ENCODE data around the gene AGXT. TPM values are rescaled to one million over a fixed set of nuclear protein-coding genes. Genes with fewer than 3 reads are reported as not detected.
"Not testable (repeated sequence)": the region's sequence is repeated elsewhere in the genome, so short reads cannot be mapped to it uniquely, and the experiment has no call there.

AGXT gene
- total RNA-seq, 2 experiments from 2014 or later = not detected

DNA sequence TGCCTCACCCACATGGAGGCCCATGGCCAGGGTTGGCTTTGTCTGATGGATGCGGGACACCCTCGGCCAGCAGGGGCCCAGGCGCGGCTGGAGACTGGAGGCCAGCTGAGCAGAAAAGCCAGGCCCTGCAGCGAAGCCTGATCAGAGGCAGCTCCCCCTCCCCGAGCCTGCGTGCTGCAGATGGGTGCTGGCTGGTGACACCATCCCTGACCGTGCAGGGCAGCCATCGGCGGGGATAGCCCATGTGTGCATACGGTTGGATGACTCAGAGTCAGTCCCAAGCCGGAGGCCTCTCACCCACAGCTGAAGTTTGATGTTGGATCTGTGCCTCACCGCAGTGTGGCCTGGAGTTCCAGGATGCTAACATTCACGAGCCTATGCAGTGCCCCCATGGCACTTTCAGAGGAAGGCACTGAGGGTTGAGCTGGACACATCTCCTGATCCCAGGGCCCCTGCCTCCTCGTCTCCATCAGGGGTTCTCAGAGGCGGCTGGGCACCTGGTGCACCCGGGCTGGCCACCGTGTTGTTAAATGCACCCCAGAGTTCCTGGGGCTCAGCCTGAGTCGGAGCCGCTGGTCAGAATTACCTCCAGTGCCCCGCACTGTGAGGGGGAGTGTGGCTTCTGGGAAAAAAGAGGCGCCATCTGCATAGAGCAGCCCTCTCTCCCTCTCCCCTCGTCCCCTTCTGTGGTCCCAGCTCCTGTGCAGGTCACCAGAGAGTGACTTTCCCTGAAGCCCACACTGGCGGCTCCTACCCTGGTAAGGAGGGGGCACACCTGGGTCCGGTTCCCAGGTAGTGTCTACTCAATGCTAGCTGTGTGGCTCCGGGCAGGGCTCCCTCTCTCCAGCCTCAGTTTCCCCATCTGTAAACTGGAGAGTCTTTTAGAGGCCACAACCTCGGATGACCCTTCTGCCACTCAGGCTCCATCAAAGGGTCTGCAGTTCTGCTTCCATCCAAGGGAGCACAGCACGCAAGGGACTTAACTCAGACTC is 29.2 kb upstream of the AGXT start:
- no peak for DNase-seq (ENCODE audit: low spot score)
- Histone ChIP-seq H3K36me3 (ENCODE audit: insufficient read depth, low read length) (no peaks in the 10 kb centered on the region), H3K4me3 (ENCODE audit: low read depth, low read length, poor library complexity, severe bottlenecking) (no peak overlapping the region), H2AFZ (ENCODE audit: low read length) (no peak overlapping the region), H3K79me2 (ENCODE audit: insufficient read depth, low read depth, low read length) (no peaks in the 10 kb centered on the region), H4K20me1 (ENCODE audit: insufficient read depth, low read length) (no peaks in the 10 kb centered on the region), H3K27ac (ENCODE audit: low read depth, low read length, poor library complexity, severe bottlenecking) (no peak overlapping the region), H3K4me1 (ENCODE audit: insufficient read depth, low read length, poor library complexity, severe bottlenecking) (no peaks in the 10 kb centered on the region), H3K9me2 (ENCODE audit: insufficient read depth, low read length) (no peaks in the 10 kb centered on the region), H3K9me3 (ENCODE audit: low read length) (no peaks in the 10 kb centered on the region), H3K4me2 (ENCODE audit: low read length) (no peak overlapping the region)
- ChIA-PET CTCF (ENCODE audit: unreplicated experiment) (no interaction called here), POLR2A (no interaction called here)
- BruUV-seq (replicated peaks) = no TSS peak
- intact Hi-C loops (cut with micrococcal nuclease; ENCODE audit: unreplicated experiment) = no loop called here
- TF ChIP-seq EZH2phosphoT487 (IDR thresholded peaks at IDR 0.05; ENCODE audit: borderline replicate concordance, low read depth, low read length) (no peak), CTCF (conservative IDR thresholded peaks at IDR 0.05; ENCODE audit: low read length) (no peak)

DNA sequence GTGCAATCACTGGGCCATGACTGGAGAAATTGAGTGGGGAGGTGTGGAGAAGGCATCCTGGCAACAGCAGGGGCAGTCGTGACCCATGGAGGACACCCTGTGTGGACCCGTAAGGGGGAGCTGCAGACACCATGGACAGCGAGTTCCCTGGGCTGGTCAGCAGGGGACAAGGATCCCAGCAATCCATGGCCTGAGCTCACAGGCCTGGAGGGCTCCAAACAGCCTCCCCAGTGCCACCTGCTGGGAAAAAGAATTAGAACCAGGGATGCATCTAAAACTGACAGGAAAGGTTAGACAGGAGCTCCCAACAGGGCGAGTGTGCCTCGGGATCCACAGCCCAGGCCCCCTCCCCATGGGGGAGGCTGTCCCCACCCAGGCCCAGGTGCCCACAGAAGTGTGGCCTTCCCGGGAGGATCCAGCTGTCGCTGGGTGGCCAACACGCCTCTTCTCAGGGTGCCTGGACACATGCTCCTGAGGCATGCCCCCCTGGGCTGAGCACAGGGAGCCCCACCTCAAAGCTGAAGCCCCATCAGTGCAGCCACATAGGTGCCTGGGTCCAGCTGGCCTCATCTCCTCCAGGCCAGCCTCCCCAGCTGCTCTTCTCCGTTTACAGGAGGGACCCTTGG is 28.1 kb upstream of the AGXT start:
- Histone ChIP-seq H2AFZ (ENCODE audit: low read length) (no peak overlapping the region), H3K9me3 (ENCODE audit: low read length) (no peaks in the 10 kb centered on the region), H3K4me2 (ENCODE audit: low read length) (no peak overlapping the region), H3K9me2 (ENCODE audit: insufficient read depth, low read length) (no peaks in the 10 kb centered on the region), H3K36me3 (ENCODE audit: insufficient read depth, low read length) (no peaks in the 10 kb centered on the region), H4K20me1 (ENCODE audit: insufficient read depth, low read length) (no peaks in the 10 kb centered on the region), H3K4me3 (ENCODE audit: low read depth, low read length, poor library complexity, severe bottlenecking) (no peak overlapping the region), H3K4me1 (ENCODE audit: insufficient read depth, low read length, poor library complexity, severe bottlenecking) (no peaks in the 10 kb centered on the region), H3K79me2 (ENCODE audit: insufficient read depth, low read depth, low read length) (no peaks in the 10 kb centered on the region), H3K27ac (ENCODE audit: low read depth, low read length, poor library complexity, severe bottlenecking) (no peak overlapping the region)
- intact Hi-C loops (cut with micrococcal nuclease; ENCODE audit: unreplicated experiment) = no loop called here
- TF ChIP-seq CTCF (conservative IDR thresholded peaks at IDR 0.05; ENCODE audit: low read length) = peak; percentile 64
- TF ChIP-seq EZH2phosphoT487 (IDR thresholded peaks at IDR 0.05; ENCODE audit: borderline replicate concordance, low read depth, low read length) = no peak
- no TSS peak for BruUV-seq (replicated peaks)
- DNase-seq (ENCODE audit: low spot score) = peak; percentile 22
- ChIA-PET POLR2A (no interaction called here), CTCF (ENCODE audit: unreplicated experiment) (no interaction called here)

GRCh38 chr2:240846309-240846708 is 22.3 kb upstream of the AGXT start:
- H3K9me3 ChIP-seq (ENCODE audit: low read length); H3K4me3 ChIP-seq (ENCODE audit: low read depth, low read length, poor library complexity, severe bottlenecking); DNase-seq (ENCODE audit: low spot score); H2AFZ ChIP-seq (ENCODE audit: low read length); H3K36me3 ChIP-seq (ENCODE audit: insufficient read depth, low read length); H3K27ac ChIP-seq (ENCODE audit: low read depth, low read length, poor library complexity, severe bottlenecking); H3K9me2 ChIP-seq (ENCODE audit: insufficient read depth, low read length); H3K4me1 ChIP-seq (ENCODE audit: insufficient read depth, low read length, poor library complexity, severe bottlenecking); intact Hi-C loops (cut with micrococcal nuclease; ENCODE audit: unreplicated experiment); POLR2A ChIA-PET; CTCF ChIA-PET (ENCODE audit: unreplicated experiment); H3K79me2 ChIP-seq (ENCODE audit: insufficient read depth, low read depth, low read length); BruUV-seq (replicated peaks); H4K20me1 ChIP-seq (ENCODE audit: insufficient read depth, low read length); H3K4me2 ChIP-seq (ENCODE audit: low read length): not testable (repeated sequence)
